HCT116 (cell line): ENCODE results near the gene NIN. TPM values are rescaled to one million over a fixed set of nuclear protein-coding genes. Genes with fewer than 3 reads are reported as not detected.

Experiments used
- total RNA-seq: library from RNA; stranded (reverse); gene quantifications from one replicate; pipeline ENCODE4 v1.2.1, GENCODE V29; 2021; ENCODE audit not compliant: unreplicated experiment

Gene NIN
- total RNA-seq, 1 experiment from 2014 or later = 39.6 TPM

Other genes with a start within 250 kb of the NIN start
- 38.0 TPM for gene SAV1, start 162.9 kb downstream of the NIN start, total RNA-seq
- 0.74 TPM for gene ABHD12B, start 40.9 kb upstream of the NIN start, total RNA-seq
- gene PYGL, start 113.3 kb upstream of the NIN start, total RNA-seq = 173 TPM